Renal cortex interstitium (tissue), 11 donors: ENCODE measurements around the gene PLXNB1. TPM values are rescaled to one million over a fixed set of nuclear protein-coding genes. Genes with fewer than 3 reads are reported as not detected.
"Not testable (repeated sequence)": the region's sequence is repeated elsewhere in the genome, so short reads cannot be mapped to it uniquely, and the experiment has no call there.

Experiments used
- DNase-seq, 11 donors: peaks; one replicate each; pipeline ENCODE4 v3.0.0-alpha.2; 2013; ENCODE audit warnings: low read depth in 9 of 11, low spot score in 4 of 11; ENCODE audit errors: extremely low read depth in 1 of 11
- polyA plus RNA-seq, 3 donors: library from polyadenylated mRNA; unstranded; fragments of 120-200 nt; gene quantifications; one replicate each; pipeline ENCODE4 v1.2.1, GENCODE V29; 2013; ENCODE audit not compliant: insufficient read length in 3 of 3

The PLXNB1 gene
- polyA plus RNA-seq, 3 donors = 190 to 238 (median 200) TPM

DNA sequence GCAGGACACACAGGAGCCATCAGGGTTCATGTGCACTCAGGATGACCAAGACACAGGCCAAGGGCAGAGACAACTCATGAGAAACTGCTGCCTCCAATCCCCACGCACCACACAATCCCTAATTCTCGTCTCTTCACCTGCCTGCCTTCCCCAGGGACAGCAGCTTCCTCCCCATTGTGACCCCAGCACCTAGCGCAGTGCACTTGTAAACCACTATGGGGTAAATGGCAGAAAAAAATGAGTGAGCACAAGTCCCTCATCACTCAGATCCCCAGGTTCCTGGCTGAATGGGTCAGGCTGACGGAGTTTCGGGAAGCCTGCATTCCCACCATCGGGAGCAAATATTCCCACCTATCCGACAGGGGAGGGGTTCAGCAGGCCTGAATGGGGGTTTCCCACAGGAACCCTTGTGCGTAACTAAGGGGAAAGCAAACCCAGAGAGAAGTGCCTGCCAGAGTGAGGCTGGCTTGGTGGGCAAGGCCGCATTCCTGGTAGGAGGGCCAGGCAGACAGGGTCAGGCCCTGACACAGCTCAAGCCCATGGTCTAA is 18.8 kb downstream of the PLXNB1 start:
- no peak for DNase-seq

DNA sequence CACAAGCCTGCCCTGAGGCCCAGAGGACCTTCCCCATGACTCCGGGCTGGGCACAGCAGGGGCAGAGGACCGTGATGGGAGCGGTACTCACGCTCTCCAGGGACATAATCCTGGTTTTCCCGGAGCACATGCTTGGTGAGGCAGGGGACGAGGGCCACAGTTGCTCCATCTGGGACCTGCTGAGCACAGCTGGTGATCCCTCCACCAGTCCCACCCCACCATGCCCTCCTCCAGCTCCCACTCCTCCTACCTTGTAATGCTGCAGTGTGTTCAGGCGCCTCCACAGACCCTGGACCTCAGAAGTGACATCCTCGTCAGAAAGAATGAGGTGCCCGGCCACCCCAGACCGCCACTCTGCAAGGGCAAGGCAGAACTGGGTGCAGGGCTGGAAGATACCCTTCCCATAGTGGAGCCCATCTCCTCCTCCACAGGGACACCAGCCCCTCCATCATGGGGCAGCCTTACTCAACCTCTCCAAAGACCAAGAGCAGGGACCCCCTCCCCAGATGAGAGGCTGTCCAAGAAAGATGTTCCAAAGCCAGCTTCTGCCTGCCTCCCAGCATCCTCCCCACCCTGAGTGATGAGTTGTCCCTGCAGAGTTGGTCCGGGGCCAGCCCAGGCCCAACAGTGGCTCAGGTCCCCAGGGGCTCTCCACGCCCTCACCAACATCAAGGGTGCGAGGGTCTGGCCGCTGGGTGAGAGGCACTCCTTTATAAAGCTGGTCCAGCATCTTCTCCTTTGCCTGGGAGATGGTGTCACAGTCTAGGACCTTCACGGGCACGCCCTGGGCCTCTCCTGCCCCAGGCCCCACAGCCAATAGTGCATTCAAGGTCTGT is 19.5 kb downstream of the PLXNB1 start:
- DNase-seq = no peak

DNA sequence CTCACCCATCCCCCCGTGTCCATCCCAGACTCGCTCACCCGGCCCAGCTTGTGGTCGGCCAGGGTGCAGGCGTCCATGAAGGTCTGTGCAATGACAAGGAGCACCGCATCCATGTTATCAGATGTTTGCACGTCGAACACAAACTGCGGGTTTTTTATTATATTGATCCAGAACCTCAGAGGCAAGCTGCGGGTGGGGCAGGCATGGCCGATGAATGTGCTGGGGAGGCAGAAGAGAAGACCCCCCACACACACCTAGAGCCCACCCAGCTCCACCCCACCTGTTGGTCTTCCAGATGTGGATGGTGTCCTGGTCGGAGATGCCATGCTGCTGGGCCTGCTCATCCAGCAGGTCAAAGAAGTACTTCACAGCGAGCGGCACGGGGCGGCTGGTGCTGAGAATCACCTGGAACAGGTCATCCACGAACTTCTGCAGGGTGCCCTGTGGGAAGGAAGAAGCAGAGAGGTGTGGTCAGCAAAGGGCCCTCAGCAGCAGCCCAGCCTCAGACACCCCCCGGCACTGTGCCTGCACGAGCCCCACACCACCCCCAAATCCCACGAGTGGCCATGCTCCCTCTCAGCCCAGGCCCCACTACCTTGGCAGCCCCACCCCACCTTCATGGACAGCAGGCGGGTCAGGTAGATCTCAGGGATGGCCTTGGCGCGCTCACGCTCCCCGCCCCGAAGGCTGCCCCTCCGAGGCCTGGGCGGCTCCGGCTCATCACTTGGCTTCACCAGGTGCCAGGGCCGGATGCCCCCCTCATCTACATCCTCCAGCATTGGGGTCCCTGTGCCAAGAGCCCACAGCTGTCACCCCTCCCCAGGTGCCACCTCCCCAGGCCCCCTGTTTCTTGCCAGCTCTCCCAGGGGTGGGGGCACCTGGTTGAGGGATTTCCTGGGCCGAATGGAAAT is 20.3 kb downstream of the PLXNB1 start:
- DNase-seq = no peak

DNA sequence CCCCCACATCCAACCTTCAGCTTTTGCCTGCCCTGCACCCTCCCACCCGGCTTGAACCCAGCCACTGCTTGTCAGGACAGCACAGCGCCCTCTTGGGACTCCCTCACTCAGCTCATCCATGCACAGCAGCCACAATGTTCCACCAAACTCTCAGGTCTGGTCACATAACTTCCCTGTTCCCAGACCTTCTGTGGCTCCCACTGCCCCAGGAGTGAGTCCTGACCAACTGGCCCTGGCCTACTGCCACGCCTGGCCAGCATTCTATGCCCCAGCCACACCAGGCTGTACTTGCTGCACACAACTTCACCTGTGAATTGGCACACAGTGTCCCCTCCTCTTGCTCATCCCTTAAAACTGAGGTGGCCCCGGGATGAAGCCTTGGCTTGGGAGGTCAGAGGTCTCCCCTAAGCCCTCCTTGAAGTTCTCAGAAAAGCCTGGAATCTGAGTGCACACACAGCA is 21.0 kb downstream of the PLXNB1 start:
- DNase-seq = no peak

DNA sequence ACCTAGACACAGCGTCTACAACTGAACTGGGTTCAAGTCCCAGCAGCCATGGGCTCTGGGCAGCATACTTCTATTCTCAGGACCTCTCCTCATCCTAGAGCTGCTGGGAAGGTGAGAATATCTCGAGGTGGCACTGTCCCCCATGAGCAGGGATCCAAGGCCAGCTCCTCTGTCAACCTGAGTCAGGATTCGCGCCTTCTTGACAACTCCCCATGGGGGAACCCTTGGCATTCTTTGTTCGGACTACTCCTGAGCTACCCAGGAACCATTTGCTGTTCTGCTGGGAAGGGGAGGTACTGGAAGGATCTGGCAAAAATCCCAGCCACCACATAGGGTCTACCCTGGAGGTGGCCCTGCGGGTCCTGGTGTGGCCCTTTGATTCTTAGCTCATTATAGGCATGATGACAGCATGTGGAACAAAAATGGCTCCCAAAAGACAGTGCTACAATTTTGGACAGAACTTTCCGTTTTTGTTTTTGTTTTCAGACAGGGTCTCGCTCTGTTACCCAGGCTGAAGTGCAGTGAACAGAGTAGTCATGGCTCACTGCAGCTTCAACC is 22.3 kb downstream of the PLXNB1 start:
- DNase-seq = no peak

DNA sequence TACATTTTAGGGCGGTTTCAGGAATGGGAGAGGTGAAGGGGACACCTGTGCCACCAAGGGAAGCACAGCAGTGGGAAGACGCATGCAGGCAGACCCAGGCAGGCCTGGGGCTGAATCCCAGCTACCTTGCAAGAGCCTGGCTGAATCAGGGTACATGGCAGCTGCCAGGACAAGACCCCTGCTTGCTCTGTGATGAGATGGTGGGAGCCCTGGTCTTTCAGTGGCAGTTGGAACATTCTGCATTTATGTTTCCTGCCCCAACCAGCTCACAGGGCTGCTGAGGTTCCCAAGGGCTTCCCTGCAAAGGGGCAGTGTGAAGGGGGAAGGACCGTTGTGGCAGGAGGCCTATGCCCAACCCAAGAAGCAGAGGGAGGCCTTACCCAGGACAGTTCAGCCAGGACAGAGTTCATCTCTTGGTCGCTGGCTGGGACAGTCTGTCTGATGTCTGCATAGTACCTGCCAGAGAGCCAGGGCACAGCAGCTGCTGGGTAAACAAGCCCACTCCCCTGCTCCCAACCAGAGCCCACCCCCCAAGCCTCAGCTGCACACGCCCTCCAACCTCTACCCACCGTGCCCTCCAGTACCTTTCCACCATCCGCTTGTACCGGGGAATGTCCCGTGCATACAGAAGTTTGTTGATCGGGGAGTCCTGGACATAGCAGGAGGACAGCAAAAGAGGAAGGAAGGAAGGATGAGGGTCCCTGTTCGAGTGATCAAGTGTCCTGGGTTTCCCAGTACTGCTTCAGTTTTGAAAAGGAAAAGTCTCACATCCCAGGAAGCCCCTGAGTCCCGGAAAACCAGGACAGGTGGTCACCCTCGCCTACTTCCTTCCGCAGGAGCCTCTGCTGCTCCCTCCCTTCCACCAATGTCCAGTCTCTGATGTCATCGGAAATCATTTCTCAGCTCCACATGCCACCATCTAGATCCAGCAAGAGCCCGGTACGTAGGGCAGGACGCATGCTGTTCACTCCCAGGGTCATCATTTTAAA is 23.1 kb downstream of the PLXNB1 start:
- no peak for DNase-seq

DNA sequence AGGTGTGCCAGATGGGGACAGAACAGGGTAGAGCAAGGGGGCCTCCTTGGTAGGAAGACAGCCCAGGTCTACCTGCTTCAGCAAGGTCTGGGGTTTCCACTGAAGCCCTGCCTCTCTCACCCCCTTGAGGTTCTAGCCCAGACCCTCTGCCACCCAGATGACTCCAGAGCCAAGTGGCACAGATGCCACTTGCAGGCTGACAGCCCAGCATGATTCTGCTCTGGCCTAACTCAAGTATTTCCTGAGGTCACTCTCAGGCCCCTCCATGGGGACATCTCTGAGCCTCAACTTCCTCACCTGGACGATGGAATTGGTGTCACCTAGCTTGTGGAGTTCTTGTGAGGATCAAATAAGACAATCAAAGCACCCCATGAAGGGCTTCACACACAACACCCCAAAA is 23.9 kb downstream of the PLXNB1 start:
- DNase-seq = no peak

DNA sequence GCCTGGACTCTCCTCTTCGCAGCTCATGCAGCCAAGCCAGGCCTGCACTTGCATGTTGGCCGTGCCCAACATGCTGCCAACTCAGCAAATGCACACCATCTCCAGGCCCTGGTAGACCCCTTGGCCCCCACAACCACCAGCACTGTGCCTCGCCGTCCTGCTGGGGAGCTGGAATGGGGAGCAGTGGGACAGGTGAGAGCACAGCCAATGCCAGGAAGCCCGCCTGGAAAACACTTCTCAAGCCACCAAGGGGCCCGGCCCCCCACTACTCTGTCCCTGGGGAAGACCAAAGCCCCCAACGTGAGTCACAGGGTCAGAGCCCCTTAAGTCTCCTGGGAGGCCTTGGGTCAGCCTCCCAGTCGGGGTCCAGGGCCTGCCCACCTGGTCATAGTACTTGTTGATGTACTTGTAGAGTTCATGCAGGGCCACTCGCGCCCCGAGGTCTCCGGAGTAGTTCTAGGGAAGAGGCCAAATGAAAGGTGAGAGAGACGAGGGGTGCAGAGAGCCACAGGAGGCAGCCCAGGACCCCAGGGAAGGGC is 24.5 kb downstream of the PLXNB1 start:
- DNase-seq = no peak

DNA sequence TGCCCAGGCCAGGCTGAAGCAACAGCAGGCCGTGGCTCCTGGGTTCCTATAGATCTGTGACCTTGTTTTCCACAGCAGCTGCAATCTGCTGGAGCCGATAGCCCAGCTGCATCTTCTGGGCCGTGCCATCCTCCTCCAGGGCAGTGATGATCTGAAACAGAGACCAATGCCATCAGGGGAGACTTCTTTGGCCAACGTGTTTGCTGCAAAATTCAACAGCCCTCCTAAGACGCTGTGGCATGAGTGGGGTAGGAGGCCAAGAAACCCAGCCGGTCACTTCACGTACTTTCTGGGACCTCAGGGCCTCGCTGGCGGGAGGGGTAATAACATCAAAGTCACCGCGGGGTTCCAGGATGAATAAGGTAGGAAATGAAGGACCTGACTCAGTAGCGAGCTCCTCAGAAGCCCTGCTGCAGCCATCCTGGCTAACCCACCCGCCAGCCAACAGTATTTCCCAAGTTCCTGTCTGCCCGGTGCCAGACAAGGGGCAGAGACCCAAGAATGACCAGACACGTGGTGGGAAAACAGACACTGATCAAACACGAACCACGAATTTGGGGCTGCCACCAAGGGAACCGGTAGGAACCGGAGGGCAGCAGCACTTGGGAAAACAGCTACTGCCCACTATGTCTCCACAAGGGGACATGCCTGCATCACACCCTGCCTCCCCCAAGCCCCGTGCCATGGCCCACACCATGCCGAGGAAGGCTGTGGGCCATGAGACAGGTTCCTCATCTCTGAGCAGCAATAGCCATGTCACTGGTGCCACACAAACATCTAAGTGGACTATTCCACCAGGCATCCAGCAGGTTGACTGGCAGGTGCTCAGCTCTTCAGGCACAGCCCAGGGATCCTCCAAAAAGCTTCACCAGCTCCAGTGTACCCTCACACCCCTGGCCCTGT is 25.2 kb downstream of the PLXNB1 start:
- DNase-seq = no peak

DNA sequence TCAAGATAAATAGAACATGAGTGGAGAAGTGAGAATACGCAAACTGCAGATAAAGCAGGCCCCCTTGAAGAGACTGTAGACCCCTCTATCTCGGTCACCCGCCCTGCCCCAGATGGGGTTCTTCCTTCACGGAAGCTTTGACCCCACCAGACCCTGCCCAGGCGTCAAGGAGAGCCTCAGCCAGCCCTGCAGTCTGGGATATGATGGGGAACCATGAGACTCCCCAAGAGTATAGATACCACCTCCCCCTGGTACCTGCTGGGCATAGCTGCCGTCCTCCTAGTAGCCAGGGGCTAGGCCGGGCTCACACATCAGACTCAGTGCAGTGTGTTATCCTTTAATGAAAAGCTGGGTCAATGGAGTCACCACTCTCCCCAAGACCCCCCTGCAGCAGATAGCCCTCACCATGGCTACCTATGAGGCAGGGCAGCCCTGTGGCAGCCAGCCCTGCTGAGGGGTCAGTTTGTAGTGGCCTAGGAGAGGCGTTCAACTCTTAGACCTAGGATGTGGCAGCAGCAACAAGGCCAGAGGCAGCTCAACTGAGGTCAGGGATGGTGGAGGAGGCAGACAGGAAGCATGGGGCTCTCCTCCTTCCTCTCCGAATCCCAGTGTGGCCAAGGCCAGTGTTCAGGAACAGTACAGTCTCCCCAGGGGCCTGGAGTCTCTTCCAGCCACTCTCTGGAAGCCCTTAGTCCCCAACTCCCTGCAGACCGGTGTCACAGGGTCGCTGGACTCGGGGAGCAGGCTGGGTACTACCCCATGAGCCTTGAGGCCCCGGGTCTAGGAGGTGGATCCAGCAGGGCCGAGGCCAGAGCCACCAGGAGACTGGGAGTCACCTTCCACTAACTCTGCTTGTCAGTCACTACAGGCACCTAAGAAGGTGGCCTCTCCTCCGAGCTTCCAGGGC is 26.1 kb downstream of the PLXNB1 start:
- DNase-seq = no peak

DNA sequence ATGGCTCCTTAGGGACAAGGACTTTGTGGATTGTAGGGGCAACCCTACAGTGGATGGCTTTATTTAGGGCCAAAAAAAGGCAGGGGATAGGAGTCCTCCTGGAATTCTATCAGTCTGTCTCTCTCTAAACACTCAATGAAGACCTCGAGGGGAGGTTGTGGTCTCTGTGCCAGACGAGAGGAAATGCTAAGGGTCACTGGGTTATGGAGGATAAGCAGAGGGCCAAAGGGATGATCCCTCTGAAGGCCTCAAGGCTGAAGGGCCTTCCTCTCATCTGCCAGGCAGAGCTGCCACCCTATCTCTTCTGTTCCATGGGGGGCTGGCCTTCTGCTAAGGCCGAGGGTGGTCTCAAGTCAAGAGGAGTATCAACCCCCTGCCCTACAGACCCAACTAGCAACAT is 27.0 kb downstream of the PLXNB1 start:
- no peak for DNase-seq

DNA sequence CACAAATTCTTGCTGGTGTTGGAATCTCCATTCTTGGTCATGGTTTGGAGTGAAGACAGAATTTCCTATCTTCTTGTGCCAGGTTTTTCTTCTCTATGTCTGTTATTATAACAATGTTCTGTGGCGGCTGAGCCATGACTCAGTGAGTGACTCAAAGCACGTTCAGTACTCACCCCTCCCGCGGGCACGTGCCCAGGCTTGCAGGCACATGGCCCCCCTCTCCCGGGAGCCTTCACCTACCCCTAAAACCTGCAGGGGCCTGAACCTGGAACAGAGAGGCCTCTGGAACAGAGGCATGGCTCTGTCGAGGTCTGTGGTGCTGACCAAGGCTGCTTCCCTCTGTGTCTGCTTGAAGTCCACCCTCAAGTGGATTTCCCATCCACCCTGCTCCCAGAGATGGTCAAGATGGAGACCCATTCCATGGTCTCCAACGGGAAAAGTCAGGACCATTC is 27.6 kb downstream of the PLXNB1 start:
- DNase-seq = no peak

DNA sequence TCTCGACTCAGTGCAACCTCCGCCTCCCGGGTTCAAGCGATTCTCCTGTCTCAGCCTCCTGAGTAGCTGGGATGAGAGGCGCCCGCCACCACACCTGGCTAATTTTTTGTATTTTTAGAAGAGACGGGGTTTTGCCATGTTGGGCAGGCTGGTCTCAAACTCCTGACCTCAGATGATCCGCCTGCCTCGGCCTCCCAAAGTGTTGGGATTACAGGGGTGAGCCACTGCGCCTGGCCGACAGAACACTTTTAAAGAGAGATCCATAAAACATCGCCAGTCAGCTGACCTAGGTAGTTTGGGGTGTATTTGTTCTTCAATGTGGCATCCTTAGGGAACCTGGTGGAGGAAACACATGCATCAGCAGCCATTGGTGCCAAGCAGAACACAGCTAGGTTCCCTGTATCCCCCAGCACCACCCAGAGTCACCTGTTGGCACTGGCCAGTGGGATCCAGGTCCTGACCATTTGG is 28.4 kb downstream of the PLXNB1 start:
- DNase-seq = not testable (repeated sequence)

DNA sequence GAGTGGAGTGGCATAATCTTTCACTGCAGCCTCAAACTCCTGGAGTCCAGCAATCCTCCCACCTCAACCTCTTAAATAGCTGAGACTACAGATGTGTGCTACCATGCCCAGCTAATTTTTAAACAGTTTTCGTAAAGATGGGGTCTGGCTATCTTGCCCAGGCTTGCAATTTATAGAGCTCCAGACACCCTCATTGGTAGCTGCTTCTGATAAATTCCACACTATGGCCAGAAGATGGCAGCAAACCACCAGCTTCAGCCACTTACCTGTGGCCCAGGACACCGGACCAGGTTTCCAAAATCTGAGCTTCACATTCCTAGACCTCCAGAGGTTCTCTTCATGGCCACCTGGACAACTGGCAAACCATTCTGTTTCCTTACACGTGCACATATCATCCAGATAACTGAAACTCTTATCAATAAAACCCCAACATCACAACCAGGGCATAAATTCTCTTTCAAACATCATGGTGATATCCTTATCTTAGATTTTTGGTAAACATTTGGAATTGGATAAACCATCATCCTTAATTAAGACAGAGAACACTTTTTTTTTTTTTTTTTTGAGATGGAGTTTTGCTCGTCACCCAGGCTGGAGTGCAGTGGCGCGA is 29.0 kb downstream of the PLXNB1 start:
- DNase-seq = peak; percentile 17 to 69 (median 45)

DNA sequence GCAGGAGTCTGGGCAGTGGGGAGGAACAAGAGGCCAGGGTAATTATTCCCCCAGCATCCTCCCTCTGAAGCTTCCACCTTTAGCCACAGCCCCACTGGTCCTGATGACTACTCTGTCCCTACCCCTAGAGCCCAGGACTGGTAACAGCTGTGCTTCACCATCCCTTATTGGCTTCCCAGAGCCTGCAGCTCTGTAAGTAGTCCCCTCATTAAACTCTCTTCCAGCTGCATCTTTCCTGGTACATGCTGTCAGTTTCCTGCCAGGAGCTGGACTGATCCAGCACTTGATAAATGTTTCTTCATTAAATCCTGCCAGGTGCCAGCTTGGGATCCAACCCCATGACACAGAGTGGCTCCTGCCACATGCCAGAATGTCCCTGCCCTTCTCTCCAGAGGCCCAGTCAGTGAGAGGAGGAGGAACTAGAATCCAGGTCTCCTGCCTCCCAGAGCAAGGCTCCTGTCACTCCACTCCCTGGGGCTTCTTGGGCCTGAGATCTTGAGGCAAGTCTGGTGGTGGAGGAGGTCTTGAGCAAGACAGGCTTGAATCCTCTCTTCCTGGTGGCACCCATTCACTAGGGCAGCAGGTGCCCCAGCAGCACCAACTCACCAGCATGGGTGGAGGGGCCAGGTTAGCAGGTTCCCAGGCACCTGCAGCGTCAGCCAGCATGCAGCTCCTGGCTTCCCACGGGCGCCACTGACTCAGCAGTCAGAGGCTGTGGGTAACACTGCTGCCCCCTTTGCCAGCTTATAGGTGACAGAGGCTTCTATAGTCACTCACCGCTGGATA is 30.3 kb downstream of the PLXNB1 start:
- DNase-seq = no peak
